Lower leg skin (tissue), 4 donors: ENCODE data around the gene PTPRN2. TPM values are rescaled to one million over a fixed set of nuclear protein-coding genes. Genes with fewer than 3 reads are reported as not detected.

Experiments used
- DNase-seq, 2 donors: peaks; one replicate each; pipeline ENCODE4 v3.0.0-alpha.2; 2019; ENCODE audit warnings: low spot score in 2 of 2
- H3K4me3 ChIP-seq: fragments of 200-600 bp; sonication (generic); 2 replicates; pipeline ENCODE4 v1.5.1; 2017; ENCODE audit warnings: mild to moderate bottlenecking, low read depth; ENCODE audit not compliant: poor library complexity, severe bottlenecking
- CTCF ChIP-seq, 3 donors: fragments of 450-650 bp; IDR thresholded peaks; one replicate each; pipeline ENCODE4 v1.5.1; 2016; ENCODE audit warnings: antibody characterized with exemption in 3 of 3, mild to moderate bottlenecking in 3 of 3, moderate library complexity in 2 of 3
- POLR2A ChIP-seq, 2 donors: fragments of 450-650 bp; IDR thresholded peaks; one replicate each; pipeline ENCODE4 v1.6.1; 2016 to 2017; ENCODE audit warnings: antibody characterized with exemption in 2 of 2, mild to moderate bottlenecking in 1 of 2, moderate library complexity in 1 of 2
- WGBS, 2 donors: methylation state at CpG; one replicate each; pipeline ENCODE4 v1.1.5; 2018; 5-methylcytosine and 5-hydroxymethylcytosine counted together
- intact Hi-C: fragments of 100-400 bp; cut with DNase I; formaldehyde crosslinking; loops from one replicate; pipeline ENCODE4 v1.15.0; 2023; ENCODE audit warnings: low total_unique reads
- total RNA-seq, 4 donors: library from RNA; depleted of rRNA; stranded (reverse); fragments of >200 nt; gene quantifications; one replicate each; pipeline ENCODE4 v1.1.0, GENCODE V29; 2016

Gene PTPRN2
- total RNA-seq, 4 donors from 2014 or later = 0.11 to 1.6 (median 0.92) TPM

GRCh38 chr7:158375034-158375433 lies 212.6 kb downstream of the PTPRN2 start:
- 66 to 76% methylated on average over 4 of the region's 4 CpGs for WGBS, 2 donors
- no peak for TF ChIP-seq POLR2A (IDR thresholded peaks at IDR 0.05)
- no peak for TF ChIP-seq CTCF (IDR thresholded peaks at IDR 0.05)

GRCh38 chr7:158374586-158374985 lies 213.0 kb downstream of the PTPRN2 start:
- DNase-seq = no peak
- 84 to 92% methylated on average over 6 of the region's 6 CpGs for WGBS, 2 donors
- H3K4me3 ChIP-seq = no peak overlapping the region
- intact Hi-C loops = no loop called here
- no peak for TF ChIP-seq POLR2A (IDR thresholded peaks at IDR 0.05)
- no peak for TF ChIP-seq CTCF (IDR thresholded peaks at IDR 0.05)

More at GRCh38 chr7:158375034-158375433, 212.6 kb downstream of the PTPRN2 start:
- no peak for DNase-seq
- H3K4me3 ChIP-seq = no peak overlapping the region
- intact Hi-C loops = no loop called here

- no peak for DNase-seq
- WGBS, 2 donors = 68 to 72% methylated on average over 5 of the region's 5 CpGs
- no peak overlapping the region for H3K4me3 ChIP-seq
- intact Hi-C loops = no loop called here
- TF ChIP-seq POLR2A (IDR thresholded peaks at IDR 0.05) (no peak), CTCF (IDR thresholded peaks at IDR 0.05) (no peak)
These were observed 213.5 kb downstream of the PTPRN2 start for GRCh38 chr7:158374146-158374545.

- WGBS, 2 donors = 76 to 77% methylated on average over 18 of the region's 18 CpGs
- H3K4me3 ChIP-seq = no peak overlapping the region
- DNase-seq = no peak
- no peak for TF ChIP-seq POLR2A (IDR thresholded peaks at IDR 0.05)
- TF ChIP-seq CTCF (IDR thresholded peaks at IDR 0.05) = no peak
- intact Hi-C loops = no loop called here
These were observed 214.0 kb downstream of the PTPRN2 start for GRCh38 chr7:158373476-158374133.

- TF ChIP-seq POLR2A (IDR thresholded peaks at IDR 0.05) = no peak
- TF ChIP-seq CTCF (IDR thresholded peaks at IDR 0.05) = no peak
- intact Hi-C loops = no loop called here
- WGBS, 2 donors = 80 to 81% methylated on average over 22 of the region's 23 CpGs
- DNase-seq = no peak
- H3K4me3 ChIP-seq = no peak overlapping the region
These were observed 215.0 kb downstream of the PTPRN2 start for GRCh38 chr7:158372400-158373342.
